GM12878 (cell line): ENCODE data around the gene UCHL5. TPM values are rescaled to one million over a fixed set of nuclear protein-coding genes. Genes with fewer than 3 reads are reported as not detected.

Experiments used
- ATAC-seq: fragments of 200-7000 bp; cut with Tn5 transposase; 3 replicates; pipeline ENCODE4 v1.9.1; 2020; ENCODE audit warnings: mild to moderate bottlenecking, moderate library complexity
- BruUV-seq: library from RNA; stranded (reverse); fragments of 400-500 nt; replicated peaks from 2 replicates; lab custom pipeline; 2021; lab: Mats Ljungman, UMichigan
- CTCF ChIA-PET: fragments of 300-600 bp; sonication (Branson Sonifier 250); formaldehyde crosslinking; extraction: SDS; loops from one replicate; lab custom pipeline; 2021; ENCODE audit warnings: inconsistent platforms; lab: Yijun Ruan, JAX
- POLR2A ChIA-PET: fragments of 350-600 bp; formaldehyde crosslinking; extraction: SDS; loops from one replicate; lab custom pipeline; 2021; ENCODE audit warnings: inconsistent platforms; lab: Charles Lee
- RAD21 ChIA-PET: fragments of 300-600 bp; sonication (Branson Sonifier 250); formaldehyde crosslinking; loops from one replicate; lab custom pipeline; 2023; ENCODE audit warnings: antibody characterized with exemption; ENCODE audit not compliant: unreplicated experiment; lab: Charles Lee
- SMC1A ChIA-PET: fragments of 300-600 bp; sonication (Branson Sonifier 250); formaldehyde crosslinking; loops from one replicate; lab custom pipeline; 2023; ENCODE audit not compliant: unreplicated experiment, uncharacterized antibody; lab: Charles Lee
- DNase-seq: peaks from one replicate; pipeline ENCODE4 v3.0.0-alpha.2; 2011; ENCODE audit warnings: low read depth, low spot score
- FAIRE-seq: peaks from 3 replicates; lab custom pipeline; 2011; peaks lifted over from hg19 to GRCh38; lab: Jason Lieb, UNC
- H2AFZ ChIP-seq: 2 replicates; pipeline ENCODE4 v1.6.0; 2011; ENCODE audit warnings: low read depth, low read length, control low read depth; ENCODE audit not compliant: control insufficient read depth
- H3K27ac ChIP-seq: 2 replicates; pipeline ENCODE4 v1.5.1; 2011; ENCODE audit warnings: control low read depth; ENCODE audit not compliant: control insufficient read depth, insufficient read depth
- H3K27me3 ChIP-seq, 2 experiments: replicated peaks in 1 of 2; 2 replicates each; pipeline versions ENCODE4 v1.6.0 to v1.6.1; 2011; ENCODE audit warnings: low read length in 1 of 2; ENCODE audit not compliant: control insufficient read depth in 2 of 2, insufficient read depth in 2 of 2
- H3K36me3 ChIP-seq, 2 experiments: 2 replicates each; pipeline ENCODE4 v1.5.1; 2011; ENCODE audit warnings: low read length in 1 of 2; ENCODE audit not compliant: control insufficient read depth in 2 of 2, insufficient read depth in 2 of 2
- H3K4me1 ChIP-seq: 2 replicates; pipeline ENCODE4 v1.6.1; 2011; ENCODE audit warnings: mild to moderate bottlenecking, low read length, moderate library complexity, mixed read lengths; ENCODE audit not compliant: control insufficient read depth, insufficient read depth
- H3K4me2 ChIP-seq: 2 replicates; pipeline ENCODE4 v1.6.0; 2011; ENCODE audit warnings: control low read depth; ENCODE audit not compliant: control insufficient read depth, insufficient read depth
- H3K4me3 ChIP-seq: fragments of 200-600 bp; sonication (generic); 2 replicates; pipeline ENCODE4 v1.5.1; 2016
- H3K79me2 ChIP-seq: 2 replicates; pipeline ENCODE4 v1.6.0; 2011; ENCODE audit warnings: low read length; ENCODE audit not compliant: control insufficient read depth, insufficient read depth
- H3K9ac ChIP-seq: 2 replicates; pipeline ENCODE4 v1.8.0; 2011; ENCODE audit warnings: low read length, control low read depth, mixed read lengths; ENCODE audit not compliant: control insufficient read depth, insufficient read depth
- H3K9me3 ChIP-seq: replicated peaks from 3 replicates; pipeline ENCODE4 v1.5.1; 2011; ENCODE audit warnings: mild to moderate bottlenecking, low read length; ENCODE audit not compliant: control insufficient read depth, insufficient read depth
- H4K20me1 ChIP-seq: 2 replicates; pipeline ENCODE4 v1.6.0; 2011; ENCODE audit not compliant: control insufficient read depth, insufficient read depth
- CREM ChIP-seq: IDR thresholded peaks from 2 replicates; pipeline ENCODE4 v1.6.1; 2014; ENCODE audit warnings: antibody characterized with exemption, low read depth
- MYB ChIP-seq: fragments of 150-350 bp; IDR thresholded peaks from 2 replicates; pipeline ENCODE4 v1.6.1; 2014; ENCODE audit warnings: mild to moderate bottlenecking, low read depth, low read length, borderline replicate concordance
- NFYA ChIP-seq: IDR thresholded peaks from 2 replicates; pipeline ENCODE4 v1.6.1; 2011; ENCODE audit warnings: low read depth, mild to moderate bottlenecking, low read length, improper control_type of control experiment, borderline replicate concordance
- PAX5 ChIP-seq: IDR thresholded peaks from 2 replicates; pipeline ENCODE4 v1.6.1; 2011; ENCODE audit warnings: low read depth, low read length, borderline replicate concordance
- TCF3 ChIP-seq: IDR thresholded peaks from 2 replicates; pipeline ENCODE4 v1.6.1; 2012; ENCODE audit warnings: low read depth, mild to moderate bottlenecking, low read length, borderline replicate concordance; ENCODE audit not compliant: insufficient read depth
- ZBED1 ChIP-seq: IDR thresholded peaks from 2 replicates; pipeline ENCODE4 v1.6.1; 2016; ENCODE audit warnings: borderline replicate concordance
- WGBS: methylation state at CpG from one replicate; pipeline ENCODE4 v1.1.6; 2016; ENCODE audit warnings: low lambda C conversion rate; ENCODE audit not compliant: insufficient replicate concordance, insufficient coverage; ENCODE audit errors: missing lambda C conversion rate; 5-methylcytosine and 5-hydroxymethylcytosine counted together
- in situ Hi-C: fragments of 300-500 bp; cut with MboI; formaldehyde crosslinking; loops from 9 replicates; pipeline ENCODE4 v1.14.3; 2018; ENCODE audit warnings: mixed read lengths
- intact Hi-C: fragments of 100-400 bp; cut with micrococcal nuclease; formaldehyde crosslinking; loops from one replicate; pipeline ENCODE4 v1.14.2; 2022; ENCODE audit not compliant: unreplicated experiment
- polyA plus RNA-seq, 11 experiments: library from polyadenylated mRNA; depleted of rRNA in 4 of 11; unstranded in 6 of 11; stranded (reverse) in 5 of 11; fragments of >200 nt; fragmentation: Nextera tagmentation in 4 of 11; fragmentation: Illumina TruSeq in 1 of 11; extraction: Ambion mirVana in 4 of 11; extraction: Trizol in 1 of 11; gene quantifications; 1 replicate in 1 of 11; 2 replicates in 10 of 11; pipeline versions ENCODE4 v1.2.1 to v1.2.3, GENCODE V29; 2011 to 2016; ENCODE audit warnings: inconsistent platforms in 2 of 11, missing spikeins in 2 of 11, low read depth in 1 of 11
- total RNA-seq, 4 experiments: library from RNA; depleted of rRNA in 3 of 4; stranded (reverse); fragments of >200 nt in 3 of 4; fragmentation: Illumina TruSeq in 1 of 4; extraction: Trizol in 1 of 4; gene quantifications; 2 replicates each; pipeline versions ENCODE4 v1.2.1 to v1.2.3, GENCODE V29; 2013 to 2021
- TF ChIP-seq, protein P1 (sequence below): fragments of 450-650 bp; IDR thresholded peaks from 2 replicates; pipeline ENCODE4 v1.6.1; 2016; ENCODE audit warnings: mild to moderate bottlenecking
- TF ChIP-seq, protein P2 (sequence below): IDR thresholded peaks from 2 replicates; pipeline ENCODE4 v1.6.1; 2011; ENCODE audit warnings: borderline replicate concordance, low read depth, mild to moderate bottlenecking, moderate library complexity, mixed read lengths, low read length; ENCODE audit not compliant: insufficient read depth; ENCODE audit errors: extremely low read length

Gene UCHL5
- total and polyA plus RNA-seq, 10 of the 15 experiments (the other 5 are each of a cell fraction or from before 2014, with no cell fraction given), result 30.1 to 179 (median 60.1) TPM

DNA sequence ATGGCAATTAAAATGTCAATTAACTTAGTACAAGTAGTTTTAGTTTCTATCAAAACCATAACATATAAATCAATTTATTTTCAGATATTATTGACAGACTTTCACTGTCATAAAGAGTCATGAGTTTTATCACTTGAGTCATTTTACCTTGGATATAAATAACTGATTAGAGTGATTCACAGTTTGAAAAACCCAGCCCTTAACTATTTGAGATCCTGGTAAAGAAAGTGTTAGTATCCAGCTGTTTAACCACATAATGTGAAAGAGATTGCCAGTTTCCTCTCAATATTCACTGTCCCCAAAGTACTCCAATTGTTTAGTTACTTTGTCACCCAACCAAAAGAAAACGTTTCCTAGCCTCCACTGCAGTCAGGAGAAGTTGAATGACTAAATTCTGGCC is 91.3 kb downstream of the UCHL5 start:
- intact Hi-C loops, result no loop called here
- no peaks in the 10 kb centered on the region for H3K79me2 ChIP-seq
- TF ChIP-seq MYB (no peak), ZBED1 (no peak), CREM (no peak), PAX5 (no peak), NFYA (no peak), TCF3 (no peak)
- TF ChIP-seq, protein P1, sequence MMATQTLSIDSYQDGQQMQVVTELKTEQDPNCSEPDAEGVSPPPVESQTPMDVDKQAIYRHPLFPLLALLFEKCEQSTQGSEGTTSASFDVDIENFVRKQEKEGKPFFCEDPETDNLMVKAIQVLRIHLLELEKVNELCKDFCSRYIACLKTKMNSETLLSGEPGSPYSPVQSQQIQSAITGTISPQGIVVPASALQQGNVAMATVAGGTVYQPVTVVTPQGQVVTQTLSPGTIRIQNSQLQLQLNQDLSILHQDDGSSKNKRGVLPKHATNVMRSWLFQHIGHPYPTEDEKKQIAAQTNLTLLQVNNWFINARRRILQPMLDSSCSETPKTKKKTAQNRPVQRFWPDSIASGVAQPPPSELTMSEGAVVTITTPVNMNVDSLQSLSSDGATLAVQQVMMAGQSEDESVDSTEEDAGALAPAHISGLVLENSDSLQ, result no peak
- TF ChIP-seq, protein P2, sequence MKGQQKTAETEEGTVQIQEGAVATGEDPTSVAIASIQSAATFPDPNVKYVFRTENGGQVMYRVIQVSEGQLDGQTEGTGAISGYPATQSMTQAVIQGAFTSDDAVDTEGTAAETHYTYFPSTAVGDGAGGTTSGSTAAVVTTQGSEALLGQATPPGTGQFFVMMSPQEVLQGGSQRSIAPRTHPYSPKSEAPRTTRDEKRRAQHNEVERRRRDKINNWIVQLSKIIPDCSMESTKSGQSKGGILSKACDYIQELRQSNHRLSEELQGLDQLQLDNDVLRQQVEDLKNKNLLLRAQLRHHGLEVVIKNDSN, result no peak
- TF ChIP-seq, all 136 proteins: peak for 0
- Histone ChIP-seq H3K4me2 (no peak overlapping the region), H3K4me3 (no peak overlapping the region), H3K9ac (no peak overlapping the region), H3K27ac (no peak overlapping the region), H3K4me1 (no peaks in the 10 kb centered on the region), H4K20me1 (no peaks in the 10 kb centered on the region), H2AFZ (no peak overlapping the region), H3K36me3 (no peaks in the 10 kb centered on the region), H3K27me3 (no peaks in the 10 kb centered on the region), H3K9me3 (no peaks in the 10 kb centered on the region)
- DNase-seq, result no peak
- in situ Hi-C loops, result no loop called here
- ATAC-seq, result no peak
- ChIA-PET RAD21 (no interaction called here), CTCF (interaction anchor here (0.8 kb wide), 1 partner anchor 52 kb away, joined by 3 read pairs; no protein-coding TSS in a partner anchor), SMC1A (interaction anchor here (0.8 to 1.2 kb wide), 2 partner anchors 9 to 17 kb away, joined by 4 read pairs; no protein-coding TSS in a partner anchor), POLR2A (no interaction called here)
- FAIRE-seq, result no peak
- BruUV-seq, result no TSS peak
- WGBS, result 0% methylated on average over 1 of the region's 1 CpG
